ENCODE data around the gene LEFTY2.
"Not testable (repeated sequence)": the region's sequence is repeated elsewhere in the genome, so short reads cannot be mapped to it uniquely, and the experiment has no call there.

The LEFTY2 gene

GRCh38 chr1:225940385-225941151 is 452 bp downstream of the LEFTY2 start:
- H3K27me3 ChIP-seq (replicated peaks; ENCODE audit: control insufficient read depth, insufficient read depth, low read length, poor library complexity, severe bottlenecking), result no peaks in the 10 kb centered on the region

GRCh38 chr1:225939939-225940310 is 1.1 kb downstream of the LEFTY2 start:
- H3K27ac ChIP-seq (ENCODE audit: insufficient read depth, low read length, poor library complexity, severe bottlenecking); DNase-seq; H3K9me3 ChIP-seq (ENCODE audit: control insufficient read depth, low read length); H3K27me3 ChIP-seq (replicated peaks; ENCODE audit: control insufficient read depth, insufficient read depth, low read length, poor library complexity, severe bottlenecking); H3K36me3 ChIP-seq (ENCODE audit: control insufficient read depth, insufficient read depth, low read length); H3K4me3 ChIP-seq (ENCODE audit: insufficient read depth, low read depth, low read length, poor library complexity, severe bottlenecking); H3K4me1 ChIP-seq (ENCODE audit: control insufficient read depth, insufficient read depth, low read length, poor library complexity, severe bottlenecking): not testable (repeated sequence)

More at GRCh38 chr1:225940385-225941151, 452 bp downstream of the LEFTY2 start:
- Histone ChIP-seq H3K9me3 (ENCODE audit: control insufficient read depth, low read length) (no peaks in the 10 kb centered on the region), H3K27ac (ENCODE audit: insufficient read depth, low read length, poor library complexity, severe bottlenecking) (no peak overlapping the region), H3K36me3 (ENCODE audit: control insufficient read depth, insufficient read depth, low read length) (no peaks in the 10 kb centered on the region), H3K4me1 (ENCODE audit: control insufficient read depth, insufficient read depth, low read length, poor library complexity, severe bottlenecking) (peaks cover 5% of the 10 kb centered on the region), H3K4me3 (ENCODE audit: insufficient read depth, low read depth, low read length, poor library complexity, severe bottlenecking) (no peak overlapping the region)
- no peak for DNase-seq

GRCh38 chr1:225939097-225939938 is 1.7 kb downstream of the LEFTY2 start:
- H3K27me3 ChIP-seq (replicated peaks; ENCODE audit: control insufficient read depth, insufficient read depth, low read length, poor library complexity, severe bottlenecking); H3K27ac ChIP-seq (ENCODE audit: insufficient read depth, low read length, poor library complexity, severe bottlenecking); H3K36me3 ChIP-seq (ENCODE audit: control insufficient read depth, insufficient read depth, low read length); H3K4me3 ChIP-seq (ENCODE audit: insufficient read depth, low read depth, low read length, poor library complexity, severe bottlenecking); H3K9me3 ChIP-seq (ENCODE audit: control insufficient read depth, low read length); H3K4me1 ChIP-seq (ENCODE audit: control insufficient read depth, insufficient read depth, low read length, poor library complexity, severe bottlenecking); DNase-seq: not testable (repeated sequence)

- H3K4me1 ChIP-seq (ENCODE audit: control insufficient read depth, insufficient read depth, low read length, poor library complexity, severe bottlenecking), result no peaks in the 10 kb centered on the region
- no peaks in the 10 kb centered on the region for H3K36me3 ChIP-seq (ENCODE audit: control insufficient read depth, insufficient read depth, low read length)
- no peaks in the 10 kb centered on the region for H3K9me3 ChIP-seq (ENCODE audit: control insufficient read depth, low read length)
- no peaks in the 10 kb centered on the region for H3K27me3 ChIP-seq (replicated peaks; ENCODE audit: control insufficient read depth, insufficient read depth, low read length, poor library complexity, severe bottlenecking)
- H3K4me3 ChIP-seq (ENCODE audit: insufficient read depth, low read depth, low read length, poor library complexity, severe bottlenecking), result no peak overlapping the region
- no peak overlapping the region for H3K27ac ChIP-seq (ENCODE audit: insufficient read depth, low read length, poor library complexity, severe bottlenecking)
- DNase-seq, result no peak
Observed at GRCh38 chr1:225937048-225937968, 3.7 kb downstream of the LEFTY2 start.

- DNase-seq, result no peak
- Histone ChIP-seq H3K4me1 (ENCODE audit: control insufficient read depth, insufficient read depth, low read length, poor library complexity, severe bottlenecking) (no peaks in the 10 kb centered on the region), H3K4me3 (ENCODE audit: insufficient read depth, low read depth, low read length, poor library complexity, severe bottlenecking) (no peak overlapping the region), H3K27me3 (replicated peaks; ENCODE audit: control insufficient read depth, insufficient read depth, low read length, poor library complexity, severe bottlenecking) (no peaks in the 10 kb centered on the region), H3K27ac (ENCODE audit: insufficient read depth, low read length, poor library complexity, severe bottlenecking) (no peak overlapping the region), H3K9me3 (ENCODE audit: control insufficient read depth, low read length) (no peaks in the 10 kb centered on the region), H3K36me3 (ENCODE audit: control insufficient read depth, insufficient read depth, low read length) (no peaks in the 10 kb centered on the region)
Observed at GRCh38 chr1:225936523-225936922, 4.5 kb downstream of the LEFTY2 start.

GRCh38 chr1:225936086-225936485 is 4.9 kb downstream of the LEFTY2 start:
- H3K9me3 ChIP-seq (ENCODE audit: control insufficient read depth, low read length); H3K4me1 ChIP-seq (ENCODE audit: control insufficient read depth, insufficient read depth, low read length, poor library complexity, severe bottlenecking); H3K4me3 ChIP-seq (ENCODE audit: insufficient read depth, low read depth, low read length, poor library complexity, severe bottlenecking); H3K36me3 ChIP-seq (ENCODE audit: control insufficient read depth, insufficient read depth, low read length); H3K27me3 ChIP-seq (replicated peaks; ENCODE audit: control insufficient read depth, insufficient read depth, low read length, poor library complexity, severe bottlenecking); H3K27ac ChIP-seq (ENCODE audit: insufficient read depth, low read length, poor library complexity, severe bottlenecking); DNase-seq: not testable (repeated sequence)

- no peaks in the 10 kb centered on the region for H3K36me3 ChIP-seq (ENCODE audit: control insufficient read depth, insufficient read depth, low read length)
- H3K4me3 ChIP-seq (ENCODE audit: insufficient read depth, low read depth, low read length, poor library complexity, severe bottlenecking), result no peak overlapping the region
- no peak for DNase-seq
- H3K4me1 ChIP-seq (ENCODE audit: control insufficient read depth, insufficient read depth, low read length, poor library complexity, severe bottlenecking), result no peaks in the 10 kb centered on the region
- H3K27me3 ChIP-seq (replicated peaks; ENCODE audit: control insufficient read depth, insufficient read depth, low read length, poor library complexity, severe bottlenecking), result no peaks in the 10 kb centered on the region
- no peak overlapping the region for H3K27ac ChIP-seq (ENCODE audit: insufficient read depth, low read length, poor library complexity, severe bottlenecking)
- H3K9me3 ChIP-seq (ENCODE audit: control insufficient read depth, low read length), result no peaks in the 10 kb centered on the region
Observed at GRCh38 chr1:225934711-225935110, 6.3 kb downstream of the LEFTY2 start.

- Histone ChIP-seq H3K4me3 (ENCODE audit: insufficient read depth, low read depth, low read length, poor library complexity, severe bottlenecking) (no peak overlapping the region), H3K9me3 (ENCODE audit: control insufficient read depth, low read length) (no peaks in the 10 kb centered on the region), H3K27me3 (replicated peaks; ENCODE audit: control insufficient read depth, insufficient read depth, low read length, poor library complexity, severe bottlenecking) (no peaks in the 10 kb centered on the region), H3K27ac (ENCODE audit: insufficient read depth, low read length, poor library complexity, severe bottlenecking) (no peak overlapping the region), H3K36me3 (ENCODE audit: control insufficient read depth, insufficient read depth, low read length) (no peaks in the 10 kb centered on the region), H3K4me1 (ENCODE audit: control insufficient read depth, insufficient read depth, low read length, poor library complexity, severe bottlenecking) (no peaks in the 10 kb centered on the region)
- DNase-seq, result no peak
Observed at GRCh38 chr1:225933072-225933471, 7.9 kb downstream of the LEFTY2 start.

GRCh38 chr1:225931270-225932136 is 9.5 kb downstream of the LEFTY2 start:
- Histone ChIP-seq H3K4me1 (ENCODE audit: control insufficient read depth, insufficient read depth, low read length, poor library complexity, severe bottlenecking) (no peaks in the 10 kb centered on the region), H3K9me3 (ENCODE audit: control insufficient read depth, low read length) (no peaks in the 10 kb centered on the region), H3K36me3 (ENCODE audit: control insufficient read depth, insufficient read depth, low read length) (no peaks in the 10 kb centered on the region), H3K4me3 (ENCODE audit: insufficient read depth, low read depth, low read length, poor library complexity, severe bottlenecking) (no peak overlapping the region), H3K27me3 (replicated peaks; ENCODE audit: control insufficient read depth, insufficient read depth, low read length, poor library complexity, severe bottlenecking) (no peaks in the 10 kb centered on the region), H3K27ac (ENCODE audit: insufficient read depth, low read length, poor library complexity, severe bottlenecking) (no peak overlapping the region)
- DNase-seq, result no peak
